Keratinocyte (primary cell): ENCODE results near the gene UBE2O. TPM values are rescaled to one million over a fixed set of nuclear protein-coding genes. Genes with fewer than 3 reads are reported as not detected.

Source experiments
- DNase-seq: peaks from one replicate; pipeline ENCODE4 v3.0.0-alpha.2; 2011; ENCODE audit warnings: low read depth, missing footprints, low spot score
- FAIRE-seq: peaks from 2 replicates; lab custom pipeline; 2011; peaks lifted over from hg19 to GRCh38; lab: Jason Lieb, UNC
- H2AFZ ChIP-seq: 2 replicates; pipeline ENCODE4 v1.6.0; 2012; ENCODE audit warnings: low read length, control low read depth, inconsistent platforms; ENCODE audit not compliant: control insufficient read depth
- H3K27ac ChIP-seq: 2 replicates; pipeline ENCODE4 v1.5.1; 2011; ENCODE audit warnings: low read length; ENCODE audit not compliant: control insufficient read depth, insufficient read depth
- H3K27me3 ChIP-seq: 3 replicates; pipeline ENCODE4 v1.6.0; 2011; ENCODE audit warnings: low read length; ENCODE audit not compliant: control insufficient read depth, insufficient read depth; ENCODE audit errors: extremely low read depth
- H3K36me3 ChIP-seq, 2 experiments: 2 replicates in 1 of 2; 3 replicates in 1 of 2; pipeline ENCODE4 v1.5.1; 2011; ENCODE audit warnings: low read length in 2 of 2, mild to moderate bottlenecking in 1 of 2; ENCODE audit not compliant: control insufficient read depth in 2 of 2, insufficient read depth in 2 of 2; ENCODE audit errors: extremely low read depth in 1 of 2
- H3K4me1 ChIP-seq: 3 replicates; pipeline ENCODE4 v1.5.1; 2011; ENCODE audit warnings: low read length; ENCODE audit not compliant: control insufficient read depth, insufficient read depth; ENCODE audit errors: extremely low read depth
- H3K4me2 ChIP-seq: 3 replicates; pipeline ENCODE4 v1.6.0; 2011; ENCODE audit warnings: low read depth, low read length; ENCODE audit not compliant: control insufficient read depth, insufficient read depth; ENCODE audit errors: extremely low read depth
- H3K4me3 ChIP-seq, 3 experiments: fragments of 200-600 bp in 1 of 3; sonication (generic) in 1 of 3; 2 replicates in 2 of 3; 3 replicates in 1 of 3; pipeline ENCODE4 v1.5.1; 2011 to 2016; ENCODE audit warnings: low read length in 3 of 3, mild to moderate bottlenecking in 3 of 3, control low read depth in 2 of 3, inconsistent platforms in 1 of 3, low read depth in 1 of 3, mixed read lengths in 1 of 3, mixed run types in 1 of 3, moderate library complexity in 1 of 3; ENCODE audit not compliant: control insufficient read depth in 2 of 3, insufficient read depth in 2 of 3; ENCODE audit errors: extremely low read depth in 1 of 3
- H3K79me2 ChIP-seq: 2 replicates; pipeline ENCODE4 v1.6.0; 2012; ENCODE audit warnings: low read length; ENCODE audit not compliant: control insufficient read depth, insufficient read depth
- H3K9ac ChIP-seq: 3 replicates; pipeline ENCODE4 v1.6.0; 2011; ENCODE audit warnings: low read length; ENCODE audit not compliant: control insufficient read depth, insufficient read depth; ENCODE audit errors: extremely low read depth
- H3K9me1 ChIP-seq: 3 replicates; pipeline ENCODE4 v1.6.0; 2011; ENCODE audit warnings: low read length; ENCODE audit not compliant: control insufficient read depth, insufficient read depth; ENCODE audit errors: extremely low read depth
- H3K9me3 ChIP-seq: 2 replicates; pipeline ENCODE4 v1.5.1; 2012; ENCODE audit warnings: low read depth, low read length; ENCODE audit not compliant: control insufficient read depth
- H4K20me1 ChIP-seq: 3 replicates; pipeline ENCODE4 v1.6.0; 2011; ENCODE audit warnings: low read length; ENCODE audit not compliant: control insufficient read depth, insufficient read depth; ENCODE audit errors: extremely low read depth
- EZH2 ChIP-seq: IDR thresholded peaks from one replicate; pipeline ENCODE4 v1.6.1; 2012; ENCODE audit warnings: inconsistent platforms, mild to moderate bottlenecking, low read length, moderate library complexity
- dilution Hi-C: fragments of 300-500 bp; cut with MboI; formaldehyde crosslinking; loops from one replicate; pipeline ENCODE4 v1.7.0; 2020; ENCODE audit warnings: low sequenced_read_pairs; ENCODE audit not compliant: extremely low pct_ligation_motif_present
- polyA plus RNA-seq, 5 experiments: library from polyadenylated mRNA; depleted of rRNA in 3 of 5; stranded (reverse) in 3 of 5; stranded (forward) in 1 of 5; unstranded in 1 of 5; fragments of >200 nt; gene quantifications; 1 replicate in 1 of 5; 2 replicates in 3 of 5; 3 replicates in 1 of 5; pipeline versions ENCODE4 v1.2.1 to v1.2.3, GENCODE V29; 2011 to 2012; ENCODE audit warnings: missing spikeins in 2 of 5, low read depth in 1 of 5, low replicate concordance in 1 of 5
- TF ChIP-seq, protein P1 (sequence below), 3 experiments: IDR thresholded peaks in 1 of 3; conservative IDR thresholded peaks in 1 of 3; optimal IDR thresholded peaks in 1 of 3; 2 replicates in 2 of 3; 3 replicates in 1 of 3; pipeline versions ENCODE3 to v1.5.1; 2011; ENCODE audit warnings: low read length in 3 of 3, mild to moderate bottlenecking in 3 of 3, moderate library complexity in 2 of 3, control low read depth in 1 of 3, inconsistent platforms in 1 of 3; ENCODE audit not compliant: insufficient read depth in 2 of 3; ENCODE audit errors: extremely low read depth in 1 of 3

Gene UBE2O
- polyA plus RNA-seq, 1 donor (not counting 4 experiments of a cell fraction or from before 2014, with no cell fraction given), result 10.9 TPM

DNA sequence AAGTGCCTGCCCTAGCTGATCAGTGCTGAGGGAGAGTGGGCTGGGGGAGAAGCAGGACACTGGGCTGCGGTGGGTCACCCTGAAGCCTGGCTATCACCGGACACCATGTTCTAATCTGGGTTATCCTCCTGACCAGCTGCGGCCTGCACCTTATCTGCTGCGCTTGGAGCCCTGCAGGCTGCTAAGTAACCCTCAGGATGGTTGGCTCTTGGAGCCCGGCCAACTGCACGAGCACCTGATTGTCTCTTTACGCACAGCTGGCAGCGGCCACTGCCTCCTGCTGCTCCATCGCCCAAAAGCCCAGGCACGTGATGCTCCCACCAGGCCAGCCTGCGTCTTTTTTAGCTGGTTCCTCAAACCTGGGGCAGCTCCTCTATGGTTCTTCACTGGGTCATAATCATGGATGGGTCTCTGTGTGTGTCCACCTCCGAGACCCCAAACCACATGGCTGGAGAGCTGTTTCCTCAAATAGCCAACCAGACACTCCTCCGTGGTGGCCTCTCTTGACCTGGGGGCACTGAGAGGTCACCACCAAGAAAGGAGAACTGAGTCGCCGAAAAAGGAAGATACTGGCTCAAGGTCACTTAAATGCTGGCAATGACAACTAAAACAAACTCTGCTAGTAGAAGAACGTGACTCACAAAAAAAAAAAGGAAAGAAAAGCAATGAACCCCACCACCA is 46.8 kb downstream of the UBE2O start:
- no peak overlapping the region for H3K4me3 ChIP-seq
- dilution Hi-C loops, result no loop called here
- no peak for DNase-seq
- no peaks in the 10 kb centered on the region for H3K27me3 ChIP-seq
- no peaks in the 10 kb centered on the region for H3K9me3 ChIP-seq
- no peaks in the 10 kb centered on the region for H3K4me1 ChIP-seq
- FAIRE-seq, result no peak
- H2AFZ ChIP-seq, result no peak overlapping the region
- H3K36me3 ChIP-seq, result peaks cover 10 to 14% of the 10 kb centered on the region in 2 experiments
- H3K9me1 ChIP-seq, result no peaks in the 10 kb centered on the region
- no peak for TF ChIP-seq EZH2
- TF ChIP-seq, protein P1, sequence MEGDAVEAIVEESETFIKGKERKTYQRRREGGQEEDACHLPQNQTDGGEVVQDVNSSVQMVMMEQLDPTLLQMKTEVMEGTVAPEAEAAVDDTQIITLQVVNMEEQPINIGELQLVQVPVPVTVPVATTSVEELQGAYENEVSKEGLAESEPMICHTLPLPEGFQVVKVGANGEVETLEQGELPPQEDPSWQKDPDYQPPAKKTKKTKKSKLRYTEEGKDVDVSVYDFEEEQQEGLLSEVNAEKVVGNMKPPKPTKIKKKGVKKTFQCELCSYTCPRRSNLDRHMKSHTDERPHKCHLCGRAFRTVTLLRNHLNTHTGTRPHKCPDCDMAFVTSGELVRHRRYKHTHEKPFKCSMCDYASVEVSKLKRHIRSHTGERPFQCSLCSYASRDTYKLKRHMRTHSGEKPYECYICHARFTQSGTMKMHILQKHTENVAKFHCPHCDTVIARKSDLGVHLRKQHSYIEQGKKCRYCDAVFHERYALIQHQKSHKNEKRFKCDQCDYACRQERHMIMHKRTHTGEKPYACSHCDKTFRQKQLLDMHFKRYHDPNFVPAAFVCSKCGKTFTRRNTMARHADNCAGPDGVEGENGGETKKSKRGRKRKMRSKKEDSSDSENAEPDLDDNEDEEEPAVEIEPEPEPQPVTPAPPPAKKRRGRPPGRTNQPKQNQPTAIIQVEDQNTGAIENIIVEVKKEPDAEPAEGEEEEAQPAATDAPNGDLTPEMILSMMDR (optimal IDR thresholded peaks at IDR 0.05 in 1 of 3, IDR thresholded peaks at IDR 0.05 in 1 of 3, conservative IDR thresholded peaks at IDR 0.05 in 1 of 3; ENCODE audit: extremely low read depth in 1 of 3, insufficient read depth in 2 of 3, low read length in 3 of 3), result no peak
- peaks cover 12% of the 10 kb centered on the region for H4K20me1 ChIP-seq
- no peak overlapping the region for H3K27ac ChIP-seq
- H3K4me2 ChIP-seq, result no peak overlapping the region
- peaks cover 16% of the 10 kb centered on the region for H3K79me2 ChIP-seq
- no peak overlapping the region for H3K9ac ChIP-seq

DNA sequence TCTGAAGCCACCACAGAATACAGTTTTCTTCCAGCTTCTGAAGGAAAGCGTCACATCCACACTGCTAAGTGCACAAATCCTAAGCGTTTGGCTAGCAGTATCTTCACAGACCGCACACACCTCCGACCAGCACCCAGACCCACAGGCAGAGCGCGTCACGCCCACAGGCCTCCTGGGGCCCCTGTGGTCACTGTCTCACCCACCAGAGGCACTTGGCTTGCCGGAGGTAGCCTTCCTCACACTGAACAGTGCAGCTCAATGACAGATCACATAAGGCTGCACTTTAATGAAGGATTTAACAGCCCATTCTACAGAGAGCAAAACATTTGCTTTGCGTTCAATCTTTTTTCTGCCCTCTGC is 47.4 kb downstream of the UBE2O start:
- dilution Hi-C loops, result no loop called here
- Histone ChIP-seq H3K4me1 (no peaks in the 10 kb centered on the region), H3K9ac (no peak overlapping the region), H3K27ac (no peak overlapping the region), H3K9me3 (no peaks in the 10 kb centered on the region), H3K4me3 (no peak overlapping the region), H3K36me3 (peaks cover 15% of the 10 kb centered on the region in 2 experiments), H4K20me1 (peaks cover 12% of the 10 kb centered on the region), H2AFZ (no peak overlapping the region), H3K79me2 (peaks cover 16% of the 10 kb centered on the region), H3K4me2 (no peak overlapping the region), H3K27me3 (no peaks in the 10 kb centered on the region), H3K9me1 (no peaks in the 10 kb centered on the region)
- FAIRE-seq (no peak), DNase-seq (no peak)
- TF ChIP-seq, protein P1 (optimal IDR thresholded peaks at IDR 0.05 in 1 of 3, IDR thresholded peaks at IDR 0.05 in 1 of 3, conservative IDR thresholded peaks at IDR 0.05 in 1 of 3; ENCODE audit: extremely low read depth in 1 of 3, insufficient read depth in 2 of 3, low read length in 3 of 3), result no peak
- TF ChIP-seq EZH2, result no peak
